Mesenteric fat pad (tissue), 1 donor: ENCODE measurements around the gene TAF5L. TPM values are rescaled to one million over a fixed set of nuclear protein-coding genes. Genes with fewer than 3 reads are reported as not detected.

ENCODE experiments used
- total RNA-seq: library from RNA; stranded (reverse); fragmentation: NEBNext Ultra II Directional; extraction: Animal tissue kit (Norgen Biotek cat#: 25700); gene quantifications from one replicate; pipeline ENCODE4 v1.2.1, GENCODE V29; 2021
- donor health status: DM: yes; HTN: yes; CAD: no.

TAF5L gene
- total RNA-seq, 1 donor from 2014 or later, result 24.8 TPM

Other genes starting within 250 kb of the TAF5L start
- gene ACTA1, start 192.0 kb downstream of the TAF5L start, total RNA-seq, result not detected
- gene NUP133, start 117.8 kb downstream of the TAF5L start, total RNA-seq, result 27.9 TPM
- 15.1 TPM for gene ABCB10, start 67.4 kb downstream of the TAF5L start, total RNA-seq
- 14.0 TPM for gene URB2, start 125 bp upstream of the TAF5L start, total RNA-seq